HFFc6 (cell line): ENCODE data around the gene TOX2. TPM values are rescaled to one million over a fixed set of nuclear protein-coding genes. Genes with fewer than 3 reads are reported as not detected.

Source experiments
- DNase-seq: peaks from one replicate; pipeline ENCODE4 v3.0.0-alpha.2; 2018
- H3K27ac Mint-ChIP-seq: 2 replicates; pipeline ENCODE4 v1.8.0; 2020; ENCODE audit warnings: mild to moderate bottlenecking, mixed read lengths
- H3K27me3 Mint-ChIP-seq: 2 replicates; pipeline ENCODE4 v1.8.0; 2021; ENCODE audit warnings: mild to moderate bottlenecking, moderate library complexity, mixed read lengths; ENCODE audit not compliant: insufficient read depth
- H3K36me3 Mint-ChIP-seq: 2 replicates; pipeline ENCODE4 v1.8.0; 2021; ENCODE audit warnings: low read depth, mixed read lengths
- H3K4me1 Mint-ChIP-seq: 2 replicates; pipeline ENCODE4 v1.8.0; 2020; ENCODE audit warnings: low read depth, mixed read lengths
- H3K4me3 Mint-ChIP-seq: 2 replicates; pipeline ENCODE4 v1.8.0; 2020; ENCODE audit warnings: mild to moderate bottlenecking, moderate library complexity, mixed read lengths
- H3K9me3 Mint-ChIP-seq: 2 replicates; pipeline ENCODE4 v1.8.0; 2020; ENCODE audit warnings: mild to moderate bottlenecking, mixed read lengths
- total RNA-seq, 6 experiments: library from RNA; stranded (reverse); fragmentation: NEBNext Ultra II Directional; extraction: Animal tissue kit (Norgen Biotek cat#: 25700); gene quantifications; 2 replicates in 1 of 6; 3 replicates in 5 of 6; pipeline ENCODE4 v1.2.3, GENCODE V29; 2021
- TF ChIP-seq, protein P1 (sequence below): fragments of 200-600 bp; sonication (generic); IDR thresholded peaks from 2 replicates; pipeline ENCODE4 v1.5.0; 2021; ENCODE audit warnings: antibody characterized with exemption, mild to moderate bottlenecking

Gene TOX2
- total RNA-seq, 6 experiments from 2014 or later: 46.1 to 68.2 (median 60.2) TPM

DNA sequence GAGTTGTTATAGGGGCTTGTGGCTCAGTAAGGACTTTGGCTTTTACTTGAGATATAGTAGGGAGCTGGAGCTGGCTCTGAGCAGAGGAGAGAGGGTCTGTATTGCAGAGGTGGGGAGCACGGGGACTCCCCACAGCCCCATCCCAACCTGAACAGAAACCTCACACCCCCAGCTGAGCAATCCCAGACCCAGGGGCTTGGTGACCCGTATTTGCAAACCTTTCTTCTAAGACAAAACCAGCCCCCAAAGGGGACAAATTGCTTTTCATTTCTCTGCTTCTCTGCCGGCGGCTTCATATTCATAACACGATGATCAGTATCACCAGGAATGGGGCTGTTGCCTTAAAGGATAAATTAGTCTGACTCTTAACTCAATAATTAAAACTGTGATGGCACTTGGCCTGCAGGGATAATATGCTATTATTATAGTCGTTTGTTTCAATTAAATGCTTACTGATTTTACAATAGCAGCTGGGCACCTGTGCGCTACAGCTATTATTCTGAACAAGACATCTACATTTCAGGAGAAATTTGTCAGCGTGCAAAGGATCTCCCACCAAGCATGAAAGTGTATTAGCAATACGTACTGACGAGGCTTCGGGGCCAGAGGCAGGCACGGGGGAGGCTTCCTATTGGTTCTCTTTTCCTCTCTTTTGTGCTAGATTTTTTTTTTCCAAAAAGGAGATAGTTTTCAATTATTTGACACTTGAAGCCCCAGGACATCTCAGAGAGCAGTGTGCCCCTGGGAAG lies 118.1 kb downstream of the TOX2 start:
- peaks cover 24% of the 10 kb centered on the region for H3K4me1 Mint-ChIP-seq
- H3K27me3 Mint-ChIP-seq: peaks cover 7% of the 10 kb centered on the region
- no peak overlapping the region for H3K4me3 Mint-ChIP-seq
- H3K9me3 Mint-ChIP-seq: no peaks in the 10 kb centered on the region
- DNase-seq: no peak
- TF ChIP-seq, protein P1, sequence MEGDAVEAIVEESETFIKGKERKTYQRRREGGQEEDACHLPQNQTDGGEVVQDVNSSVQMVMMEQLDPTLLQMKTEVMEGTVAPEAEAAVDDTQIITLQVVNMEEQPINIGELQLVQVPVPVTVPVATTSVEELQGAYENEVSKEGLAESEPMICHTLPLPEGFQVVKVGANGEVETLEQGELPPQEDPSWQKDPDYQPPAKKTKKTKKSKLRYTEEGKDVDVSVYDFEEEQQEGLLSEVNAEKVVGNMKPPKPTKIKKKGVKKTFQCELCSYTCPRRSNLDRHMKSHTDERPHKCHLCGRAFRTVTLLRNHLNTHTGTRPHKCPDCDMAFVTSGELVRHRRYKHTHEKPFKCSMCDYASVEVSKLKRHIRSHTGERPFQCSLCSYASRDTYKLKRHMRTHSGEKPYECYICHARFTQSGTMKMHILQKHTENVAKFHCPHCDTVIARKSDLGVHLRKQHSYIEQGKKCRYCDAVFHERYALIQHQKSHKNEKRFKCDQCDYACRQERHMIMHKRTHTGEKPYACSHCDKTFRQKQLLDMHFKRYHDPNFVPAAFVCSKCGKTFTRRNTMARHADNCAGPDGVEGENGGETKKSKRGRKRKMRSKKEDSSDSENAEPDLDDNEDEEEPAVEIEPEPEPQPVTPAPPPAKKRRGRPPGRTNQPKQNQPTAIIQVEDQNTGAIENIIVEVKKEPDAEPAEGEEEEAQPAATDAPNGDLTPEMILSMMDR: no peak
- peaks cover 26% of the 10 kb centered on the region for H3K36me3 Mint-ChIP-seq
- no peak overlapping the region for H3K27ac Mint-ChIP-seq

DNA sequence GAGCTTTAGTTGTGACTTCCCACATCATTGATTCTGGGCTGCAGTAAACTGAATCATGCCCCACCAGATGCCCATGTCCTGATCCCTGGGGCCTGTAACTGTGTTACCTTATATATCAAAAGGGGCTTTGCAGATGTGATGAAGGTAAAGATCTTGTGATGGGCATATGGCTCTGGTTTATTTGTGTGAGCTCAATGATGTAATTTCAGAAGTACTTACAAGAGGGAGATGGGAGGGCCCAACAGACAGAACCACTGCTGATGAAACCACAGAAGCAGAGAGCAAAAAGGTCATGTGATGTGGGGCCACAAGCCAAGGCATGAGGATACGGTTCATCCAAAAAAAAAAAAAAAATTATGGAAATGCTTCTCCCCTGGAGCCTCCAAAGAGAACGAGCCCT lies 118.7 kb downstream of the TOX2 start:
- no peak overlapping the region for H3K27ac Mint-ChIP-seq
- H3K4me1 Mint-ChIP-seq: peaks cover 18% of the 10 kb centered on the region
- no peak for DNase-seq
- peaks cover 26% of the 10 kb centered on the region for H3K36me3 Mint-ChIP-seq
- peaks cover 6% of the 10 kb centered on the region for H3K27me3 Mint-ChIP-seq
- no peak overlapping the region for H3K4me3 Mint-ChIP-seq
- TF ChIP-seq, protein P1: no peak
- no peaks in the 10 kb centered on the region for H3K9me3 Mint-ChIP-seq

DNA sequence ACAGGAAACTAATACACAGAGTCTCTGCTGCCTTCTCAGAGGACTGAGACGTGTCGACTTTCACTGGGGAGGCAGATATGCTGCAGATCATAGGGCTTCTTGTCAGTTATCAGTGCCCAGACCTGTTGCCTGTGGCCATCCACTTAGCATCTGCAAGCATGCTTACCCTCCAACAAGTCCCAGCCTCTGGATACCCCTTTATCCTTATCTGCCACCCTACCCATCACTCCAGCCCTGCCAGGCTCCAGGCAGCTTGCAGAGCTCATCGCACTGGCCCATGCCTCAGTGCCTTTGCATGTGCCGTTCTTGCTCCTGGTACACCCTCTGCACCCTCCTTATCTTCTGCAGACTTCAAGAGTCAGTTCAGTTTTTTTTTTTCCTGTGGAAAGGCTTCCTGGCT lies 119.2 kb downstream of the TOX2 start:
- Mint-ChIP-seq H3K27me3 (peaks cover 6% of the 10 kb centered on the region), H3K4me3 (no peak overlapping the region), H3K36me3 (peaks cover 28% of the 10 kb centered on the region), H3K9me3 (no peaks in the 10 kb centered on the region), H3K27ac (no peak overlapping the region), H3K4me1 (peaks cover 15% of the 10 kb centered on the region)
- no peak for DNase-seq
- TF ChIP-seq, protein P1: no peak

DNA sequence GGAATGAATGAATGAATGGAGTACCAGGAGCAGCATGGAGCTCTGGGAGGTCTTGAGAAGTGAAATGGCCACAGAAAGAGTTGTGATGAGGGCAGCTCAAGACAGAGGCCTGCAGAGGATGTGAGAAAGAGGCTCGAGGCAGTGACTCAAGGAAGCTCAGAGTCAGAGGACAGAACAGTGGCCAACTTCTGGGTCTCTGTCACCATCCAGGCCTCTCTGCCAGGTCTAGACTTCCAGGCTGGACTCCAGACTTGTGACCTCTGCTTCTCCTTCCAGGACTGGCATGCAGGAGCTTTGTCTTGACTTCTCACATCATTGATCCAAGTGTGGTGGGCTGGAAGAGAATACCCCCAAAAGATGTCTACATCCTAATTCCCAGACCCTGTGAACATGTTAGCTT lies 119.8 kb downstream of the TOX2 start:
- TF ChIP-seq, protein P1: no peak
- peaks cover 6% of the 10 kb centered on the region for H3K27me3 Mint-ChIP-seq
- H3K4me1 Mint-ChIP-seq: peaks cover 18% of the 10 kb centered on the region
- no peak for DNase-seq
- no peaks in the 10 kb centered on the region for H3K9me3 Mint-ChIP-seq
- no peak overlapping the region for H3K4me3 Mint-ChIP-seq
- no peak overlapping the region for H3K27ac Mint-ChIP-seq
- H3K36me3 Mint-ChIP-seq: peaks cover 33% of the 10 kb centered on the region

DNA sequence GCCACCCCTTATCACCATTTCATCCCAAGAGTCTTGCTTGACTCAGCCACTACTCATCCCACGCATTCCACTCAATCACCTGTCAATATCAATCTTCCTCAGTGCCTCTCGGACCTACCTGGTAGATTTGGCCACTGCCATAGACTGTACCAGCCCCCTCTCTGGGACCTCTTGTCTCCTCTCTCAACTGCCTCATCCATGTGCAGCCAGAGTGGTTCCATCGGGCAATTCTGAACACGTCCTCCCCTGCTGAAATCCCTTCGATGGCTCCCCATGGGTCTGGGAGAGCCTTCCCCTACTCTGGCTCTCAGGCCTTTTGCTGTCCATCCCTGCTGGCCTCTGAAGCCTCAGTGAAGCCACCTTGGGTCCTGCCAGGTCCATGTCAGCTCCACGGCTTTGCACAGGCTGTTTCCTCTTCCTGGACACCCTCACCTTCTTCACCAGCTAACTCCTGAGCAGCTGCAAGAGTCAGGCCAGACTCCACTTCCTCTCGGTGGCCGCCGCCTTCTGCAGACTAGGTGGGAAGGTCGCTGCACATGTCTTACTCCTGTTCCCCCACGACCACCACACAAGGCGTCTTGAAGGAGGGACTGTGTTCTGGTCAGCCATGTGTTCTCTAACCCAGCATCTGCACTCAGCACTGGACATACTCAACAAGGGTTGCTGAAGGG lies 120.4 kb downstream of the TOX2 start:
- Mint-ChIP-seq H3K4me3 (no peak overlapping the region), H3K4me1 (peaks cover 22% of the 10 kb centered on the region), H3K27ac (no peak overlapping the region), H3K27me3 (peaks cover 6% of the 10 kb centered on the region), H3K36me3 (peaks cover 29% of the 10 kb centered on the region), H3K9me3 (no peaks in the 10 kb centered on the region)
- no peak for DNase-seq
- TF ChIP-seq, protein P1: no peak
